HG02588 (cell line): ENCODE data around the gene BEND6.
"Not testable (repeated sequence)": the region's sequence is repeated elsewhere in the genome, so short reads cannot be mapped to it uniquely, and the experiment has no call there.

Experiments used
- ATAC-seq: cut with Tn5 transposase; IDR thresholded peaks from one replicate; pipeline ENCODE4 v1.9.1; 2021; ENCODE audit warnings: mild to moderate bottlenecking, moderate library complexity; ENCODE audit not compliant: unreplicated experiment

The BEND6 gene

GRCh38 chr6:57026001-57026400 lies 71.1 kb downstream of the BEND6 start:
- ATAC-seq, result no peak

GRCh38 chr6:57027301-57027700 lies 72.4 kb downstream of the BEND6 start:
- no peak for ATAC-seq

GRCh38 chr6:57029213-57029612 lies 74.3 kb downstream of the BEND6 start:
- no peak for ATAC-seq

- no peak for ATAC-seq
Measured at GRCh38 chr6:57033228-57033627, 78.3 kb downstream of the BEND6 start.

- ATAC-seq, result no peak
Measured at GRCh38 chr6:57035549-57035948, 80.6 kb downstream of the BEND6 start.

GRCh38 chr6:57038906-57039305 lies 84.0 kb downstream of the BEND6 start:
- ATAC-seq, result no peak

GRCh38 chr6:57040011-57040410 lies 85.1 kb downstream of the BEND6 start:
- no peak for ATAC-seq

- ATAC-seq, result not testable (repeated sequence)
Measured at GRCh38 chr6:57044061-57044460, 89.2 kb downstream of the BEND6 start.

GRCh38 chr6:57044568-57044967 lies 89.7 kb downstream of the BEND6 start:
- no peak for ATAC-seq

GRCh38 chr6:57046332-57047256 lies 91.7 kb downstream of the BEND6 start, which contains the start of gene KIAA1586:
TSS of gene KIAA1586 (plus strand) at chr6:57046693. CDS start at chr6:57046756, 63 bp downstream.
- ATAC-seq, result peak; percentile 96

GRCh38 chr6:57047257-57047585 lies 92.3 kb downstream of the BEND6 start:
- peak; percentile 20 for ATAC-seq

GRCh38 chr6:57047859-57048258 lies 93.0 kb downstream of the BEND6 start:
- not testable (repeated sequence) for ATAC-seq

GRCh38 chr6:57048577-57048976 lies 93.7 kb downstream of the BEND6 start:
- ATAC-seq, result no peak

GRCh38 chr6:57063847-57064246 lies 108.9 kb downstream of the BEND6 start:
- ATAC-seq, result no peak

GRCh38 chr6:57064809-57065208 lies 109.9 kb downstream of the BEND6 start:
- ATAC-seq, result no peak

- ATAC-seq, result no peak
Measured at GRCh38 chr6:57068061-57068460, 113.2 kb downstream of the BEND6 start.

- no peak for ATAC-seq
Measured at GRCh38 chr6:57069228-57069627, 114.3 kb downstream of the BEND6 start.

GRCh38 chr6:57069920-57070331 lies 115.0 kb downstream of the BEND6 start:
- no peak for ATAC-seq

GRCh38 chr6:57072108-57072507 lies 117.2 kb downstream of the BEND6 start:
- no peak for ATAC-seq

- no peak for ATAC-seq
Measured at GRCh38 chr6:57074383-57074782, 119.5 kb downstream of the BEND6 start.

- ATAC-seq, result no peak
Measured at GRCh38 chr6:57075092-57075491, 120.2 kb downstream of the BEND6 start.
